Measurements from ENCODE around the gene CNTNAP4.

GRCh38 chr16:76484020-76484419 is 206.8 kb downstream of the CNTNAP4 start:
- TF ChIP-seq YY1 (IDR thresholded peaks at IDR 0.05; ENCODE audit: insufficient read depth, insufficient read length) (no peak), SUZ12 (IDR thresholded peaks at IDR 0.05; ENCODE audit: extremely low read depth, insufficient read depth, insufficient read length) (no peak)

Measured in NT2/D1 (cell line).